HepG2 (cell line): ENCODE measurements around the gene IRX5.

Experiments used
- GRHL1 ChIP-seq: sonication (generic); formaldehyde crosslinking; conservative IDR thresholded peaks from 2 replicates; pipeline ENCODE4 v1.8.0; 2022; ENCODE audit warnings: missing genetic modification reagents
- YY1 ChIP-seq: IDR thresholded peaks from 2 replicates; pipeline ENCODE4 v1.6.1; 2011; ENCODE audit warnings: low read length, low read depth, moderate library complexity, mild to moderate bottlenecking; ENCODE audit not compliant: insufficient read depth, insufficient replicate concordance

- TF ChIP-seq YY1 (no peak), GRHL1 (CRISPR knock-in tag) (no peak)
These were observed 40.3 kb upstream of the IRX5 start for GRCh38 chr16:54890381-54890780.
